Activated CD8-positive, alpha-beta memory T cell treated with anti-CD3 and anti-CD28 coated beads for 24 hours (primary cell): ENCODE measurements around the gene TCN2.
"Not testable (repeated sequence)": the region's sequence is repeated elsewhere in the genome, so short reads cannot be mapped to it uniquely, and the experiment has no call there.

ENCODE experiments used
- DNase-seq: peaks from one replicate; pipeline ENCODE4 v3.0.0-alpha.2; 2020

Gene TCN2

GRCh38 chr22:30578481-30578880, 28.5 kb upstream of the TCN2 start:
- no peak for DNase-seq

GRCh38 chr22:30580896-30581295, 26.1 kb upstream of the TCN2 start:
- DNase-seq, result no peak

- DNase-seq, result no peak
These were observed 24.9 kb upstream of the TCN2 start for GRCh38 chr22:30582051-30582450.

GRCh38 chr22:30582788-30583545, 24.0 kb upstream of the TCN2 start:
- no peak for DNase-seq

- no peak for DNase-seq
These were observed 22.5 kb upstream of the TCN2 start for GRCh38 chr22:30584441-30584840.

- no peak for DNase-seq
These were observed 20.6 kb upstream of the TCN2 start for GRCh38 chr22:30586414-30586813.

- no peak for DNase-seq
These were observed 15.8 kb upstream of the TCN2 start for GRCh38 chr22:30591191-30591587.

- peak; percentile 92 for DNase-seq
These were observed 15.2 kb upstream of the TCN2 start, which contains the start of gene PES1 for GRCh38 chr22:30591588-30592359. Gene PES1 (minus strand): TSS chr22:30591910. CDS start chr22:30591833, 77 bp downstream.

- DNase-seq, result not testable (repeated sequence)
These were observed 14.6 kb upstream of the TCN2 start for GRCh38 chr22:30592360-30592713.

- no peak for DNase-seq
These were observed 10.8 kb upstream of the TCN2 start for GRCh38 chr22:30596199-30596598.

- no peak for DNase-seq
These were observed 10.1 kb upstream of the TCN2 start for GRCh38 chr22:30596886-30597285.

GRCh38 chr22:30598986-30599385, 8.0 kb upstream of the TCN2 start:
- no peak for DNase-seq

GRCh38 chr22:30600921-30601320, 6.1 kb upstream of the TCN2 start:
- no peak for DNase-seq

- DNase-seq, result no peak
These were observed 5.5 kb upstream of the TCN2 start for GRCh38 chr22:30601464-30601863.

GRCh38 chr22:30602049-30602448, 4.9 kb upstream of the TCN2 start:
- DNase-seq, result no peak

GRCh38 chr22:30603801-30604200, 3.2 kb upstream of the TCN2 start:
- no peak for DNase-seq

- no peak for DNase-seq
These were observed 2.3 kb upstream of the TCN2 start for GRCh38 chr22:30604723-30605122.

GRCh38 chr22:30605449-30606110, 1.4 kb upstream of the TCN2 start:
- peak; percentile 64 for DNase-seq

GRCh38 chr22:30607300-30607930, 441 bp downstream of the TCN2 start:
- no peak for DNase-seq

GRCh38 chr22:30607939-30608338, 965 bp downstream of the TCN2 start:
- DNase-seq, result no peak

- no peak for DNase-seq
These were observed 2.5 kb downstream of the TCN2 start for GRCh38 chr22:30609260-30610185.

- DNase-seq, result no peak
These were observed 3.3 kb downstream of the TCN2 start for GRCh38 chr22:30610299-30610698.
